NB4 (cell line): ENCODE measurements around the gene TAP1.

Source experiments
- DNase-seq: peaks from one replicate; pipeline ENCODE4 v3.0.0; 2010; ENCODE audit warnings: low read depth
- H3K4me3 ChIP-seq: one replicate; pipeline ENCODE4 v1.5.1; 2011; ENCODE audit warnings: mild to moderate bottlenecking, low read depth, low read length, moderate library complexity
- MAX ChIP-seq: IDR thresholded peaks from 2 replicates; pipeline ENCODE4 v1.6.1; 2011; ENCODE audit warnings: low read depth, low read length
- MYC ChIP-seq: IDR thresholded peaks from 2 replicates; pipeline ENCODE4 v1.6.1; 2011; ENCODE audit warnings: low read depth, low read length
- POLR2A ChIP-seq: IDR thresholded peaks from 2 replicates; pipeline ENCODE4 v1.6.1; 2011; ENCODE audit warnings: mild to moderate bottlenecking; ENCODE audit not compliant: insufficient read length; ENCODE audit errors: extremely low read depth
- TF ChIP-seq, protein P1 (sequence below): IDR thresholded peaks from one replicate; pipeline ENCODE4 v1.5.1; 2012; ENCODE audit warnings: low read depth, low read length

Gene TAP1

DNA sequence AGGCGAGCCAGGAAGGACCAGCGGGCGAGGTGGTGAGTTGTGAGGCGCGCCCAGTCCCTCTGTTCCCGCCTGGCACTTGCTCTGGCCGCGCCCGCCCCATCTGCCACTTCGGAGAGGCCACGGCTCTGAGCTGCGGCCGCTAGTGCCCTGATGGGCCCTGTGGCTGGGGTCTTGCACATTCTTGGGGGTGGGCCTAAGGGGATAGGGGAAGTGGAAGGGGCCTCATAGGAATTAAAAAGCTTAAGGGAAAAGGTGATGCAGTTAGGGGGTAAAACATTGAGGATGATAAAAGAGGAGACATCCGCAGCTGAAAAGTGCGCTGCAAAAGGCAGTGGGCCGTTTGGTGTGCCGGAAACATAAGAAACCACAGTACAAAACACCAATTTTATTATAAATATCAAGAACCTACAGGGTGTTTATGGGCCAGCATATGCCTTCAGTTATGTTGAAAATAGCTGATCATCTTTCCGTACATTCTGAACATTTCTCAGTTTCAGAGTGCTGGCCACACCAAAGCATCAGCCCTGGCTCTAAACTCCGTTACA is 8.6 kb downstream of the TAP1 start:
- no peak for DNase-seq
- peak; percentile 68 for TF ChIP-seq POLR2A
- no peak for TF ChIP-seq MYC
- TF ChIP-seq MAX, result no peak; the same call in 1 of the 2 replicates
- peak overlapping the region; percentile 87 for H3K4me3 ChIP-seq

GRCh38 chr6:32843979-32844838 is 9.3 kb downstream of the TAP1 start, which contains the start of gene PSMB8:
PSMB8 (minus strand) TSS chr6:32844047; CDS start chr6:32843996, 51 bp downstream.
- TF ChIP-seq, protein P1, sequence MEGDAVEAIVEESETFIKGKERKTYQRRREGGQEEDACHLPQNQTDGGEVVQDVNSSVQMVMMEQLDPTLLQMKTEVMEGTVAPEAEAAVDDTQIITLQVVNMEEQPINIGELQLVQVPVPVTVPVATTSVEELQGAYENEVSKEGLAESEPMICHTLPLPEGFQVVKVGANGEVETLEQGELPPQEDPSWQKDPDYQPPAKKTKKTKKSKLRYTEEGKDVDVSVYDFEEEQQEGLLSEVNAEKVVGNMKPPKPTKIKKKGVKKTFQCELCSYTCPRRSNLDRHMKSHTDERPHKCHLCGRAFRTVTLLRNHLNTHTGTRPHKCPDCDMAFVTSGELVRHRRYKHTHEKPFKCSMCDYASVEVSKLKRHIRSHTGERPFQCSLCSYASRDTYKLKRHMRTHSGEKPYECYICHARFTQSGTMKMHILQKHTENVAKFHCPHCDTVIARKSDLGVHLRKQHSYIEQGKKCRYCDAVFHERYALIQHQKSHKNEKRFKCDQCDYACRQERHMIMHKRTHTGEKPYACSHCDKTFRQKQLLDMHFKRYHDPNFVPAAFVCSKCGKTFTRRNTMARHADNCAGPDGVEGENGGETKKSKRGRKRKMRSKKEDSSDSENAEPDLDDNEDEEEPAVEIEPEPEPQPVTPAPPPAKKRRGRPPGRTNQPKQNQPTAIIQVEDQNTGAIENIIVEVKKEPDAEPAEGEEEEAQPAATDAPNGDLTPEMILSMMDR, result no peak
- peak; percentile 80 for TF ChIP-seq POLR2A
- TF ChIP-seq MAX, result 0 out of 2 replicates have a peak, but pooled peaks have one; percentile 59
- peak; percentile 71 for TF ChIP-seq MYC
- H3K4me3 ChIP-seq, result peak within 1 kb of the TSS; percentile 87
- DNase-seq, result peak; percentile 96

- DNase-seq, result peak; percentile 46
- peak overlapping the region; percentile 87 for H3K4me3 ChIP-seq
- TF ChIP-seq MYC (peak; percentile 72), POLR2A (no peak), MAX (peak; percentile 46)
Observed at GRCh38 chr6:32843331-32843978, 10.0 kb downstream of the TAP1 start.

GRCh38 chr6:32842690-32843089 is 10.8 kb downstream of the TAP1 start:
- TF ChIP-seq MYC (no peak), POLR2A (no peak), MAX (no peak)
- TF ChIP-seq, protein P1, result no peak
- H3K4me3 ChIP-seq, result peak overlapping the region; percentile 87

DNA sequence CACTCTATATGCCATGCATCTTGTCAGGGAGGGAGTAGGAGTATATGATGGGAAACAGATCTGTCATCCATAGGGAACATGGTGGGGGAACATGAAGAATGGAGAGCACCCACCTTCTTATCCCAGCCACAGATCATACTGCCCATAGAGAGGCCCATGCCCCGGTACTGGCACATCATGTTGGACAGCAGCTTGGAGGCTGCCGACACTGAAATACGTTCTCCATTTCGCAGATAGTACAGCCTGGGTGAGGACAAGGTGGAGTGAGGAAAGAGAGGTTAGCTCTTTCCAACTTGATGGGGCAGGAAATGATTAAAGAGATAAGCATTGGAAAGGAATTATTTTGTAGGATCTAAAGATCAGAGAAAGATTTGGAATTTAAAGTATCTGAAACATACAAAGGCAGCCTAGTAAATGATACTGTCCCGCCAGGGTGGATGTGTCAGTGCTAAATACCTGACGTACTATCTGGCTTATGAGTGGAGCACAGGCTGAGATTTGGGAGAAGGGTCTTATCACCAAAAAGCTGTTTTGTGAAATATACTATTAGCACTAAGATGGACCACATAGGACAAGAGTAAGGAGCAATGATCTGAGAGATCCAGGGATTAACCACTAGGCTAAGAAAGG is 11.4 kb downstream of the TAP1 start:
- H3K4me3 ChIP-seq, result no peak overlapping the region
- DNase-seq, result no peak
- no peak for TF ChIP-seq MYC
- TF ChIP-seq, protein P1, result no peak
- no peak for TF ChIP-seq MAX
- TF ChIP-seq POLR2A, result no peak

More at GRCh38 chr6:32842690-32843089, 10.8 kb downstream of the TAP1 start:
- DNase-seq, result no peak

DNA sequence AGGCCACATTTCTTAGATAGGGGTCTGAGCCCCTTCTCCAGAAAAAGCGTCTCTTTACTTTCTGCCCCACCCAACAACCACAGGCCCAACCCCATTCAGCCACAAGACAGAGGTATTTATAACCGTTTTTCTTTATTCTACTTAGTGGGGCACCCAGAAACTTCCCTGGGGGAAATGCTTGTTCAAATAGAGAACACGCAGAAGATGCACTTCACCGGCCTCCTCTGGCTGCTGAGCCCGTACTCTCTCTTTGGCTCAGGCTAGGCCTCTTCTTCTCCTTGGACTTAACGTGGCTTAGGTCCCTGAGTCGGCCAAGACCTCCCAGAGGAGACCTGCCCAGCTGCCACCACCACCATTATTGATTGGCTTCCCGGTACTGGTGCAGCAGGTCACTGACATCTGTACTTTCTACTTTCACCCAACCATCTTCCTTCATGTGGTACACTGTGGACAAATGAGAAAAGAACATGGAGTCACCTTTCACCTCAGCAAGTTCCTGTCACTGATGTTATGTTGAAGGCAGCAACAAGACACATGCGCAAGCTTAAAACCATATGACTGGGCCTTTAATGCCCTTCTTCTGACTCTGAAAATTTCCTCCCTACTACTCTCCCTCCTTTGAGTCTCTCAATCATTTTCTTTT is 12.8 kb downstream of the TAP1 start:
- no peak overlapping the region for H3K4me3 ChIP-seq
- TF ChIP-seq MYC (no peak), MAX (no peak), POLR2A (no peak)
- TF ChIP-seq, protein P1, result no peak
- no peak for DNase-seq
